HEK293 (cell line): ENCODE measurements around the gene CSF2RB.

Source experiments
- CTCF ChIA-PET: fragments of 350-600 bp; formaldehyde crosslinking; extraction: SDS; loops from one replicate; lab custom pipeline; 2021; ENCODE audit warnings: antibody characterized with exemption; lab: Yijun Ruan, JAX
- POLR2A ChIA-PET: fragments of 300-600 bp; formaldehyde crosslinking; extraction: SDS; loops from one replicate; lab custom pipeline; 2020; ENCODE audit warnings: antibody characterized with exemption, inconsistent platforms; lab: Yijun Ruan, JAX
- H3K27ac ChIP-seq: fragments of 200-500 bp; sonication (Bioruptor generic); 2 replicates; pipeline ENCODE4 v1.5.1; 2014; ENCODE audit warnings: low read depth, low read length, control low read depth, inconsistent platforms; ENCODE audit errors: extremely low read depth
- H3K36me3 ChIP-seq, 2 experiments: fragments of 200-500 bp in 1 of 2; sonication (Bioruptor generic) in 1 of 2; 1 replicate in 1 of 2; 2 replicates in 1 of 2; pipeline ENCODE4 v1.5.1; 2014 to 2017; ENCODE audit warnings: inconsistent platforms in 2 of 2, low read length in 2 of 2; ENCODE audit not compliant: control insufficient read depth in 2 of 2, insufficient read depth in 1 of 2
- H3K4me1 ChIP-seq: fragments of 200-500 bp; sonication (Bioruptor generic); 2 replicates; pipeline ENCODE4 v1.5.1; 2014; ENCODE audit warnings: mild to moderate bottlenecking, low read length, inconsistent platforms; ENCODE audit not compliant: control insufficient read depth, insufficient read depth
- H3K4me3 ChIP-seq: 2 replicates; pipeline ENCODE4 v1.5.1; 2011; ENCODE audit warnings: low read depth, mild to moderate bottlenecking, control low read depth, low read length, moderate library complexity
- H3K9me3 ChIP-seq: fragments of 200-500 bp; sonication (Bioruptor generic); 2 replicates; pipeline ENCODE4 v1.5.1; 2014; ENCODE audit warnings: low read depth, low read length, inconsistent platforms; ENCODE audit not compliant: control insufficient read depth, insufficient read depth
- GLI4 ChIP-seq: fragments of 450-650 bp; formaldehyde crosslinking; IDR thresholded peaks from 2 replicates; pipeline ENCODE4 v1.5.1; 2016; ENCODE audit warnings: missing biosample characterization, missing genetic modification characterization
- HOXC10 ChIP-seq: sonication (generic); formaldehyde crosslinking; IDR thresholded peaks from 2 replicates; pipeline ENCODE4 v1.8.1; 2023; ENCODE audit warnings: mild to moderate bottlenecking, missing genetic modification reagents
- HOXD13 ChIP-seq: sonication (generic); formaldehyde crosslinking; IDR thresholded peaks from 2 replicates; pipeline ENCODE4 v1.8.0; 2022; ENCODE audit warnings: missing genetic modification reagents, borderline replicate concordance
- KLF8 ChIP-seq: fragments of 450-650 bp; formaldehyde crosslinking; IDR thresholded peaks from 2 replicates; pipeline ENCODE4 v1.5.1; 2016; ENCODE audit warnings: missing biosample characterization, missing genetic modification characterization
- ZBTB7A ChIP-seq: fragments of 450-650 bp; formaldehyde crosslinking; IDR thresholded peaks from 2 replicates; pipeline ENCODE4 v1.5.1; 2016; ENCODE audit warnings: low read depth, missing biosample characterization, missing genetic modification characterization
- ZFP69B ChIP-seq: fragments of 450-650 bp; formaldehyde crosslinking; IDR thresholded peaks from 2 replicates; pipeline ENCODE4 v1.5.1; 2016; ENCODE audit warnings: missing biosample characterization, missing genetic modification characterization
- ZNF169 ChIP-seq: fragments of 450-650 bp; formaldehyde crosslinking; IDR thresholded peaks from 2 replicates; pipeline ENCODE4 v1.5.1; 2016; ENCODE audit warnings: missing biosample characterization, missing genetic modification characterization
- ZNF248 ChIP-seq: fragments of 450-650 bp; formaldehyde crosslinking; IDR thresholded peaks from 2 replicates; pipeline ENCODE4 v1.5.1; 2017; ENCODE audit warnings: missing biosample characterization, missing genetic modification characterization
- ZNF423 ChIP-seq: fragments of 450-650 bp; formaldehyde crosslinking; IDR thresholded peaks from 2 replicates; pipeline ENCODE4 v1.5.1; 2016; ENCODE audit warnings: missing biosample characterization, missing genetic modification characterization
- ZNF514 ChIP-seq: fragments of 450-650 bp; formaldehyde crosslinking; IDR thresholded peaks from 2 replicates; pipeline ENCODE4 v1.5.1; 2016; ENCODE audit warnings: missing biosample characterization, missing genetic modification characterization
- ZNF571 ChIP-seq: fragments of 450-650 bp; formaldehyde crosslinking; IDR thresholded peaks from 2 replicates; pipeline ENCODE4 v1.5.0; 2017; ENCODE audit warnings: missing biosample characterization, missing genetic modification characterization
- ZNF624 ChIP-seq: fragments of 450-650 bp; formaldehyde crosslinking; IDR thresholded peaks from 2 replicates; pipeline ENCODE4 v1.5.1; 2017; ENCODE audit warnings: missing biosample characterization, missing genetic modification characterization
- ZNF701 ChIP-seq: fragments of 450-650 bp; formaldehyde crosslinking; IDR thresholded peaks from 2 replicates; pipeline ENCODE4 v1.5.1; 2016; ENCODE audit warnings: missing biosample characterization, missing genetic modification characterization
- ZNF747 ChIP-seq: fragments of 450-650 bp; formaldehyde crosslinking; IDR thresholded peaks from 2 replicates; pipeline ENCODE4 v1.5.1; 2016; ENCODE audit warnings: missing biosample characterization, missing genetic modification characterization
- ZNF776 ChIP-seq: fragments of 450-650 bp; formaldehyde crosslinking; IDR thresholded peaks from 2 replicates; pipeline ENCODE4 v1.5.0; 2017; ENCODE audit warnings: missing biosample characterization, missing genetic modification characterization, borderline replicate concordance
- ZSCAN16 ChIP-seq: fragments of 450-650 bp; formaldehyde crosslinking; IDR thresholded peaks from 2 replicates; pipeline ENCODE4 v1.5.1; 2016; ENCODE audit warnings: missing biosample characterization, missing genetic modification characterization
- ZSCAN30 ChIP-seq: fragments of 450-650 bp; IDR thresholded peaks from 2 replicates; pipeline ENCODE4 v1.5.1; 2018; ENCODE audit warnings: missing biosample characterization, mild to moderate bottlenecking, missing genetic modification characterization, moderate library complexity
- ZXDB ChIP-seq: fragments of 450-650 bp; formaldehyde crosslinking; IDR thresholded peaks from 2 replicates; pipeline ENCODE4 v1.5.1; 2016; ENCODE audit warnings: missing biosample characterization, missing genetic modification characterization
- TF ChIP-seq, protein P1 (sequence below): fragments of 450-650 bp; formaldehyde crosslinking; IDR thresholded peaks from 2 replicates; pipeline ENCODE4 v1.5.0; 2017; ENCODE audit warnings: missing biosample characterization, missing genetic modification characterization, borderline replicate concordance
- TF ChIP-seq, protein P2 (sequence below): fragments of 450-650 bp; formaldehyde crosslinking; IDR thresholded peaks from 2 replicates; pipeline ENCODE4 v1.5.1; 2016; ENCODE audit warnings: missing biosample characterization, missing genetic modification characterization, borderline replicate concordance

Gene CSF2RB

GRCh38 chr22:36891646-36892045, 21.8 kb upstream of the CSF2RB start (continued):
- no peak for TF ChIP-seq ZNF169 (tag by site-specific recombination)
- TF ChIP-seq ZSCAN30 (tag by site-specific recombination) = no peak
- no peak for TF ChIP-seq KLF8 (tag by site-specific recombination)
- no peak for TF ChIP-seq ZSCAN16 (tag by site-specific recombination)

- Histone ChIP-seq H3K4me1 (no peaks in the 10 kb centered on the region), H3K9me3 (no peaks in the 10 kb centered on the region), H3K36me3 (no peaks in the 10 kb centered on the region), H3K4me3 (no peak overlapping the region), H3K27ac (no peak overlapping the region)
- CTCF ChIA-PET = interaction anchor here (0.7 to 3.3 kb wide), 7 partner anchors 10 to 85 kb away, joined by 3 to 14 read pairs (median 3); no protein-coding TSS in a partner anchor
- POLR2A ChIA-PET = no interaction called here
- TF ChIP-seq ZBTB7A (tag by site-specific recombination) (no peak), ZNF624 (tag by site-specific recombination) (no peak), ZXDB (no peak), ZNF776 (tag by site-specific recombination) (no peak), KLF8 (tag by site-specific recombination) (no peak)
These were observed 21.1 kb upstream of the CSF2RB start for GRCh38 chr22:36892292-36892691.

DNA sequence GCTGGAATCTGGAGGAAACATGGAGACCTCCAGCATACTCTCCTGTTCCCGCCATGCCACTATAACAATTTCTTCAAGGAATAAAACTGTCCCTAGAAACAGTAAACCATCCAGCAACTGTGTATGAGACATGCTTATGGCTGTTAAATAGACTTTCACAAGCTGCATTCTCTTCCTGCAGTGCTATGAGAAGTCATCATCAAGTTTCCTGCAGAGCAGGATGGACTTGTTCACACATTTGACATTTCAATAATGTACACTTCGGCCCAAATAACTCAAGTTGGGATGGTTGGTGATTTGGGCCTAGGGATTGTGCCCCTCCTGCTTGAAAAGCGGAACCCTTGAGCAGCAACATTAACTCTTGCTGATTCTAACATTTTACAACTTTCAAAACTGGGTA, 20.2 kb upstream of the CSF2RB start:
- Histone ChIP-seq H3K27ac (no peak overlapping the region), H3K36me3 (no peaks in the 10 kb centered on the region), H3K4me1 (no peaks in the 10 kb centered on the region), H3K4me3 (no peak overlapping the region), H3K9me3 (no peaks in the 10 kb centered on the region)
- CTCF ChIA-PET = interaction anchor here (0.6 to 0.7 kb wide), 2 partner anchors 40 to 183 kb away, joined by 3 to 4 read pairs; no protein-coding TSS in a partner anchor
- POLR2A ChIA-PET = no interaction called here
- TF ChIP-seq ZNF571 (tag by site-specific recombination) (no peak), ZNF514 (no peak), ZNF624 (tag by site-specific recombination) (no peak)

DNA sequence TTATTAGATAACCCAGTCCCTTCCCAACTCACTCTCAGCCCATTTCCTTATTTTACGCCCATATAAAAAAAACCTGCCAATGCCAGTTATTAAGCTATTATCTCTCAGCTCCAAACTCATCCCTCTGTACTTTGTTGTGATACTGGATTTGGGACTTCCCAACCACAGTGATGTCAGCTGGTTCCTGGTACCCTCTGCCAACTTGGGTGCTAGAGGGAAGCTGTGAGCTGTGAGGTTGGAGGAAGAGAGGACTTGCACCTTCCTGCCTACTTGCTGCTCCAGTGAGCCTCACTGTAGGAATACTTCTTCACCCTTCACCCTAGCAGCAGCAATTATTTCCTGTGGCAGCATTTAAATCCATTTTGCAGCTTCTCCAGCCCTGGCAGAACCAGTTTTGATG, 19.2 kb upstream of the CSF2RB start:
- CTCF ChIA-PET = interaction anchor here (0.7 to 1.5 kb wide), 2 partner anchors 38 to 119 kb away, joined by 3 to 8 read pairs; no protein-coding TSS in a partner anchor

More for the DNA sequence above, 19.2 kb upstream of the CSF2RB start:
- no peak overlapping the region for H3K27ac ChIP-seq
- POLR2A ChIA-PET = no interaction called here
- H3K4me1 ChIP-seq = no peaks in the 10 kb centered on the region
- H3K4me3 ChIP-seq = no peak overlapping the region
- TF ChIP-seq ZNF701 (tag by site-specific recombination) (no peak), HOXD13 (CRISPR knock-in tag) (no peak), GLI4 (tag by site-specific recombination) (no peak), ZNF248 (no peak), ZFP69B (tag by site-specific recombination) (no peak), HOXC10 (no peak), ZNF423 (tag by site-specific recombination) (no peak), ZNF747 (tag by site-specific recombination) (no peak)
- TF ChIP-seq, protein P1, sequence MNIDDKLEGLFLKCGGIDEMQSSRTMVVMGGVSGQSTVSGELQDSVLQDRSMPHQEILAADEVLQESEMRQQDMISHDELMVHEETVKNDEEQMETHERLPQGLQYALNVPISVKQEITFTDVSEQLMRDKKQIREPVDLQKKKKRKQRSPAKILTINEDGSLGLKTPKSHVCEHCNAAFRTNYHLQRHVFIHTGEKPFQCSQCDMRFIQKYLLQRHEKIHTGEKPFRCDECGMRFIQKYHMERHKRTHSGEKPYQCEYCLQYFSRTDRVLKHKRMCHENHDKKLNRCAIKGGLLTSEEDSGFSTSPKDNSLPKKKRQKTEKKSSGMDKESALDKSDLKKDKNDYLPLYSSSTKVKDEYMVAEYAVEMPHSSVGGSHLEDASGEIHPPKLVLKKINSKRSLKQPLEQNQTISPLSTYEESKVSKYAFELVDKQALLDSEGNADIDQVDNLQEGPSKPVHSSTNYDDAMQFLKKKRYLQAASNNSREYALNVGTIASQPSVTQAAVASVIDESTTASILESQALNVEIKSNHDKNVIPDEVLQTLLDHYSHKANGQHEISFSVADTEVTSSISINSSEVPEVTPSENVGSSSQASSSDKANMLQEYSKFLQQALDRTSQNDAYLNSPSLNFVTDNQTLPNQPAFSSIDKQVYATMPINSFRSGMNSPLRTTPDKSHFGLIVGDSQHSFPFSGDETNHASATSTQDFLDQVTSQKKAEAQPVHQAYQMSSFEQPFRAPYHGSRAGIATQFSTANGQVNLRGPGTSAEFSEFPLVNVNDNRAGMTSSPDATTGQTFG (tag by site-specific recombination) = no peak
- TF ChIP-seq, protein P2, sequence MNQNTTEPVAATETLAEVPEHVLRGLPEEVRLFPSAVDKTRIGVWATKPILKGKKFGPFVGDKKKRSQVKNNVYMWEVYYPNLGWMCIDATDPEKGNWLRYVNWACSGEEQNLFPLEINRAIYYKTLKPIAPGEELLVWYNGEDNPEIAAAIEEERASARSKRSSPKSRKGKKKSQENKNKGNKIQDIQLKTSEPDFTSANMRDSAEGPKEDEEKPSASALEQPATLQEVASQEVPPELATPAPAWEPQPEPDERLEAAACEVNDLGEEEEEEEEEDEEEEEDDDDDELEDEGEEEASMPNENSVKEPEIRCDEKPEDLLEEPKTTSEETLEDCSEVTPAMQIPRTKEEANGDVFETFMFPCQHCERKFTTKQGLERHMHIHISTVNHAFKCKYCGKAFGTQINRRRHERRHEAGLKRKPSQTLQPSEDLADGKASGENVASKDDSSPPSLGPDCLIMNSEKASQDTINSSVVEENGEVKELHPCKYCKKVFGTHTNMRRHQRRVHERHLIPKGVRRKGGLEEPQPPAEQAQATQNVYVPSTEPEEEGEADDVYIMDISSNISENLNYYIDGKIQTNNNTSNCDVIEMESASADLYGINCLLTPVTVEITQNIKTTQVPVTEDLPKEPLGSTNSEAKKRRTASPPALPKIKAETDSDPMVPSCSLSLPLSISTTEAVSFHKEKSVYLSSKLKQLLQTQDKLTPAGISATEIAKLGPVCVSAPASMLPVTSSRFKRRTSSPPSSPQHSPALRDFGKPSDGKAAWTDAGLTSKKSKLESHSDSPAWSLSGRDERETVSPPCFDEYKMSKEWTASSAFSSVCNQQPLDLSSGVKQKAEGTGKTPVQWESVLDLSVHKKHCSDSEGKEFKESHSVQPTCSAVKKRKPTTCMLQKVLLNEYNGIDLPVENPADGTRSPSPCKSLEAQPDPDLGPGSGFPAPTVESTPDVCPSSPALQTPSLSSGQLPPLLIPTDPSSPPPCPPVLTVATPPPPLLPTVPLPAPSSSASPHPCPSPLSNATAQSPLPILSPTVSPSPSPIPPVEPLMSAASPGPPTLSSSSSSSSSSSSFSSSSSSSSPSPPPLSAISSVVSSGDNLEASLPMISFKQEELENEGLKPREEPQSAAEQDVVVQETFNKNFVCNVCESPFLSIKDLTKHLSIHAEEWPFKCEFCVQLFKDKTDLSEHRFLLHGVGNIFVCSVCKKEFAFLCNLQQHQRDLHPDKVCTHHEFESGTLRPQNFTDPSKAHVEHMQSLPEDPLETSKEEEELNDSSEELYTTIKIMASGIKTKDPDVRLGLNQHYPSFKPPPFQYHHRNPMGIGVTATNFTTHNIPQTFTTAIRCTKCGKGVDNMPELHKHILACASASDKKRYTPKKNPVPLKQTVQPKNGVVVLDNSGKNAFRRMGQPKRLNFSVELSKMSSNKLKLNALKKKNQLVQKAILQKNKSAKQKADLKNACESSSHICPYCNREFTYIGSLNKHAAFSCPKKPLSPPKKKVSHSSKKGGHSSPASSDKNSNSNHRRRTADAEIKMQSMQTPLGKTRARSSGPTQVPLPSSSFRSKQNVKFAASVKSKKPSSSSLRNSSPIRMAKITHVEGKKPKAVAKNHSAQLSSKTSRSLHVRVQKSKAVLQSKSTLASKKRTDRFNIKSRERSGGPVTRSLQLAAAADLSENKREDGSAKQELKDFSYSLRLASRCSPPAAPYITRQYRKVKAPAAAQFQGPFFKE = no peak
- no peaks in the 10 kb centered on the region for H3K36me3 ChIP-seq
- no peaks in the 10 kb centered on the region for H3K9me3 ChIP-seq
